GM19452 (cell line): ENCODE data around the gene DUSP16.

ENCODE experiments used
- ATAC-seq: cut with Tn5 transposase; IDR thresholded peaks from one replicate; pipeline ENCODE4 v1.9.1; 2021; ENCODE audit not compliant: unreplicated experiment

The DUSP16 gene

GRCh38 chr12:12501121-12501520 is 61.5 kb downstream of the DUSP16 start:
- ATAC-seq, result no peak

GRCh38 chr12:12499909-12500604 is 62.6 kb downstream of the DUSP16 start:
- ATAC-seq, result no peak

GRCh38 chr12:12498210-12498609 is 64.5 kb downstream of the DUSP16 start:
- ATAC-seq, result no peak

- no peak for ATAC-seq
These were observed 67.1 kb downstream of the DUSP16 start for GRCh38 chr12:12495536-12495935.

GRCh38 chr12:12492547-12492946 is 70.1 kb downstream of the DUSP16 start:
- no peak for ATAC-seq

- ATAC-seq, result no peak
These were observed 71.1 kb downstream of the DUSP16 start for GRCh38 chr12:12491606-12492005.

GRCh38 chr12:12488823-12489550 is 73.7 kb downstream of the DUSP16 start:
- no peak for ATAC-seq

- no peak for ATAC-seq
These were observed 74.4 kb downstream of the DUSP16 start for GRCh38 chr12:12488296-12488695.

GRCh38 chr12:12487490-12487889 is 75.2 kb downstream of the DUSP16 start:
- no peak for ATAC-seq

GRCh38 chr12:12486661-12487240 is 75.9 kb downstream of the DUSP16 start:
- ATAC-seq, result peak; percentile 77

GRCh38 chr12:12483438-12483837 is 79.2 kb downstream of the DUSP16 start:
- peak; percentile 5 for ATAC-seq

GRCh38 chr12:12482959-12483358 is 79.7 kb downstream of the DUSP16 start:
- ATAC-seq, result peak; percentile 43

- no peak for ATAC-seq
These were observed 80.4 kb downstream of the DUSP16 start for GRCh38 chr12:12482150-12482761.

GRCh38 chr12:12481631-12482030 is 81.0 kb downstream of the DUSP16 start:
- no peak for ATAC-seq

GRCh38 chr12:12480074-12480473 is 82.6 kb downstream of the DUSP16 start:
- ATAC-seq, result no peak

- no peak for ATAC-seq
These were observed 85.2 kb downstream of the DUSP16 start for GRCh38 chr12:12477532-12477890.

- ATAC-seq, result no peak
These were observed 85.7 kb downstream of the DUSP16 start for GRCh38 chr12:12476857-12477531.

GRCh38 chr12:12474931-12475795 is 87.5 kb downstream of the DUSP16 start:
- peak; percentile 92 for ATAC-seq

- peak; percentile 41 for ATAC-seq
These were observed 88.2 kb downstream of the DUSP16 start for GRCh38 chr12:12474471-12474928.

GRCh38 chr12:12473223-12473622 is 89.4 kb downstream of the DUSP16 start:
- ATAC-seq, result no peak
